HG02981 (cell line): ENCODE results near the gene LGALS3BP.

Experiments
- ATAC-seq: cut with Tn5 transposase; IDR thresholded peaks from one replicate; pipeline ENCODE4 v1.9.1; 2021; ENCODE audit warnings: mild to moderate bottlenecking, moderate library complexity; ENCODE audit not compliant: unreplicated experiment

Gene LGALS3BP

GRCh38 chr17:78999947-79000395 lies 20.2 kb upstream of the LGALS3BP start:
- no peak for ATAC-seq

GRCh38 chr17:78999056-78999768 lies 19.5 kb upstream of the LGALS3BP start:
- no peak for ATAC-seq

- no peak for ATAC-seq
These were observed 18.8 kb upstream of the LGALS3BP start for GRCh38 chr17:78998311-78999055.

DNA sequence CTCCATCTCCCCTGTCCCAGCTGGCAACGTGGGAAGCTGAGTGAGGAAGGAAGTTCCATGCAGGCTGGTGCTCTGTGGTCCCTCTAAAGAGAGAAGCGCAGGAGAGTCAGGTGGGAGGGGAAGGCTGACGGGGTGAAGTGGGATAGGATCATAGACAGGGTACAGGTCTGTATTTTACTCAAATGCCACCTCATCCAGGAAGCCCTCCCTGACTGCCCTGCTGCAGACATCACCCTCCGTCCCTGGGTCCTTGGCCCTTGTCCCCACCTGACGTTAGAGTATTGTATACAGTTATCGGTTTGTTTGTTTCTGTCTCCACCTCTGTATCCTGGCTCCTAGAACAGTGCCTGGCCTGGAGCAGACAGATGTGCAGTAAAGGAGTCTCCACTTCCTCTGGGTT lies 18.2 kb upstream of the LGALS3BP start:
- no peak for ATAC-seq

- ATAC-seq = no peak
These were observed 17.6 kb upstream of the LGALS3BP start for GRCh38 chr17:78997231-78997741.

DNA sequence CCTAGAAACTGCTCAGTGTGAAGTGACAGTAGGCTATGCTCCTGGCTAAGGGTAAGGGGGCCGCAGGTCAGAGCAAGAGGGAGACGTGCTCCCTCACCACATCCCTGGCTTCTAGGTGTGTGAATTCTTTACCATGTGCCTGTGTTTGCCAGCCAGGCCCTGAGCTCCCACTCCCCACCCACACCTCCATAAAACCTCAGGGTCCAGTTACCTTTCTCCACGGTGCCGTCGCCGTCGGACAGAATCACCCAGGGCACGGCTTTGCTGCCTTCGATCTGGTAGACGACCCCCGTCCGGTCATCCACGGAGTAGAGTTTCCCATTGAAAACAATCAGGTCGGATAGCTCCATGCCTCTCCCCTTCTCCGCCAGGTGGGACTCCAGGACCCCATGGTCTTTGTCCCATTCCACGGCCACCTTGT lies 17.1 kb upstream of the LGALS3BP start:
- ATAC-seq = no peak

- no peak for ATAC-seq
These were observed 16.2 kb upstream of the LGALS3BP start for GRCh38 chr17:78995761-78996451.

- no peak for ATAC-seq
These were observed 15.5 kb upstream of the LGALS3BP start for GRCh38 chr17:78995022-78995760.

GRCh38 chr17:78993981-78994671 lies 14.4 kb upstream of the LGALS3BP start:
- no peak for ATAC-seq

GRCh38 chr17:78993241-78993956 lies 13.7 kb upstream of the LGALS3BP start:
- no peak for ATAC-seq

DNA sequence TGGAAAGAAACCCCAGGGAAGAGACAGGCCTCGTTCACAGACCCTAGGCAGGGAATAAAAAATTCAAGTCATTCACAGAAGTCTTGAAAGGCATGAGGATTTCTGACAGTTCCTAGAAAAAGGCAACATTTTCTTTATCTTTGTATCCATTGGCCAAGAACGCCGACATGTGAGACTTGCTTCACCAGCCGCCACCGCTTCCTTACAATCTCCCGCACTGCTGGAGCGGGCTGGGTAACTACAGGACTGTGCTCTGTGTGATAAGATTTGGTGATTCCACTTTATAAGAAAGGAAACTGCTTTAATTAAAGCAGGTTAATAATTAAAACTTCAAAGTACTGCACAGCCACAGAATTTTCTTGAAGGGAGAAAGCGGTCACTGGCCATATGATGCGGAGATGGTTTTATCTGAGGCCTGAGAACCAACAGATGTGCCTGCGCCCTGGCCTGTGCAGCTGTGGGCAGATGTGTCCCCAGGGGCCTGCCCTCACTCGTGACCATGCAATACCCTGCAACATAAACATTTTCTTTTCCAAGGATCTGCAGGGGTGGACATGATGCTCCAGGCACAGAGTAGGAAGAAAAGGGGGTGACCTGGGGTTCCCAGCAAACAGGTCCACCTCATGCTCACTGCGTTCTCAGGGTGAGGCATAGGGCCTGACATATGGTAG lies 13.0 kb upstream of the LGALS3BP start:
- ATAC-seq = no peak

GRCh38 chr17:78991906-78992532 lies 12.3 kb upstream of the LGALS3BP start:
- no peak for ATAC-seq

GRCh38 chr17:78991017-78991738 lies 11.5 kb upstream of the LGALS3BP start:
- no peak for ATAC-seq

- ATAC-seq = no peak
These were observed 10.8 kb upstream of the LGALS3BP start for GRCh38 chr17:78990349-78991016.

GRCh38 chr17:78988152-78988551 lies 8.4 kb upstream of the LGALS3BP start:
- ATAC-seq = no peak

DNA sequence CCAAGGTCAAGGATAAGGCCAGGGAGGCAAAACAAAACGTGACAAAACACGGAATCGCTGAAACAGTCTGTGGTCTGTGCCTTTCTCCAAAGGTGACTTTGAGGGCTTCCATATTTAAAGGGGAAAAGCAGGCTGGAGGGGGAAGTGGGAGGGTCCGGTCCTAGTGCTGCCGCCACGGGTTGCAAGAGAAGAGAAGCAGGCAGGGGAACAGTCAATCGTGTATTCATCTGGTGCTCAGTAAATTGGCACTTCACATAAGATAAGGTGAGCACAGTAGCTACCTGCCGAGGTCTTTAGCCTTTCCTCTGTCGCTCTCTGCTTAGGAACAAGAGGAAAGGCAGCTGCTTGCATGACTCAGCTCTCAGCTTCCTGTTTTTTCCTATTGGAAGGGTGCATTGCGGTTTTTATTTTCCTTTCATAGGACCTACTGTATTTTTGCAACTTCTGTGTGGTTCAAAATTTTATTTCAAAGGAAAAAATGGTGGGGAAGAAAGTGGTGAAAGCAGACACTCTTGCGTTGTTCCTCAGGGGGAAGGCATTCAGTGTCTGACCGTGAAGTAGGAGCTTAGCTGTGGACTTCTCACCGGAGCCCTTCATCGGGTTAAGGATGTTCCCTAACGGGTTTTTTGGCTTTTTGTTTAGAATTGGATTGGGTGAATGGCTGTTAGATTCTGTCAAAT lies 7.1 kb upstream of the LGALS3BP start:
- no peak for ATAC-seq
